Activated CD4-positive, alpha-beta T cell treated with anti-CD3 and anti-CD28 coated beads for 48 hours (primary cell): ENCODE measurements around the gene NET1.
"Not testable (repeated sequence)": the region's sequence is repeated elsewhere in the genome, so short reads cannot be mapped to it uniquely, and the experiment has no call there.

Experiments
- DNase-seq: peaks from one replicate; pipeline ENCODE4 v3.0.0-alpha.2; 2020

The NET1 gene

GRCh38 chr10:5412277-5412941 is at the start of gene NET1:
NET1 (plus strand) TSS chr10:5412557; CDS start chr10:5412693, 136 bp downstream.
- peak; percentile 84 for DNase-seq

- DNase-seq, result no peak
These were observed 49.5 kb upstream of the NET1 start for GRCh38 chr10:5362873-5363272.

GRCh38 chr10:5364374-5364773 is 48.0 kb upstream of the NET1 start:
- DNase-seq, result no peak

GRCh38 chr10:5364890-5365338 is 47.4 kb upstream of the NET1 start, which contains the start of gene UCN3:
UCN3 (plus strand) TSS chr10:5364966; CDS start chr10:5373721, 8,755 bp downstream.
- DNase-seq, result no peak

GRCh38 chr10:5365928-5366327 is 46.4 kb upstream of the NET1 start:
- DNase-seq, result no peak

GRCh38 chr10:5369362-5370158 is 42.8 kb upstream of the NET1 start:
- no peak for DNase-seq

- DNase-seq, result no peak
These were observed 41.6 kb upstream of the NET1 start for GRCh38 chr10:5370493-5371352.

GRCh38 chr10:5373307-5373706 is 39.0 kb upstream of the NET1 start:
- DNase-seq, result no peak

- DNase-seq, result no peak
These were observed 38.3 kb upstream of the NET1 start for GRCh38 chr10:5373891-5374611.

- no peak for DNase-seq
These were observed 35.9 kb upstream of the NET1 start for GRCh38 chr10:5376450-5376849.

- DNase-seq, result not testable (repeated sequence)
These were observed 33.2 kb upstream of the NET1 start for GRCh38 chr10:5379202-5379601.

GRCh38 chr10:5380395-5380794 is 32.0 kb upstream of the NET1 start:
- DNase-seq, result not testable (repeated sequence)

- DNase-seq, result no peak
These were observed 31.2 kb upstream of the NET1 start for GRCh38 chr10:5381187-5381586.

GRCh38 chr10:5385224-5385623 is 27.1 kb upstream of the NET1 start:
- no peak for DNase-seq

GRCh38 chr10:5387169-5387568 is 25.2 kb upstream of the NET1 start:
- DNase-seq, result no peak

GRCh38 chr10:5390607-5391205 is 21.7 kb upstream of the NET1 start:
- no peak for DNase-seq

- no peak for DNase-seq
These were observed 20.6 kb upstream of the NET1 start for GRCh38 chr10:5391790-5392189.

- no peak for DNase-seq
These were observed 18.8 kb upstream of the NET1 start for GRCh38 chr10:5393529-5393928.

GRCh38 chr10:5395168-5395567 is 17.2 kb upstream of the NET1 start:
- DNase-seq, result no peak

GRCh38 chr10:5396556-5397300 is 15.6 kb upstream of the NET1 start:
- DNase-seq, result no peak

GRCh38 chr10:5399332-5399731 is 13.0 kb upstream of the NET1 start:
- no peak for DNase-seq
